GM12892 (cell line): ENCODE results near the gene EXOC1L.

Experiments
- DNase-seq: peaks from one replicate; pipeline ENCODE4 v3.0.0; 2011; ENCODE audit not compliant: insufficient read length
- FAIRE-seq: peaks from 2 replicates; lab custom pipeline; 2011; peaks lifted over from hg19 to GRCh38; lab: Jason Lieb, UNC
- POLR2A ChIP-seq: IDR thresholded peaks from 2 replicates; pipeline ENCODE4 v1.6.1; 2011; ENCODE audit warnings: low read depth, low read length, control low read depth
- POLR2AphosphoS5 ChIP-seq: IDR thresholded peaks from 2 replicates; pipeline ENCODE4 v1.6.1; 2011; ENCODE audit warnings: low read depth, low read length, control low read depth
- TAF1 ChIP-seq: IDR thresholded peaks from 2 replicates; pipeline ENCODE4 v1.6.1; 2011; ENCODE audit warnings: low read depth, mild to moderate bottlenecking, control low read depth, low read length, borderline replicate concordance

The EXOC1L gene

DNA sequence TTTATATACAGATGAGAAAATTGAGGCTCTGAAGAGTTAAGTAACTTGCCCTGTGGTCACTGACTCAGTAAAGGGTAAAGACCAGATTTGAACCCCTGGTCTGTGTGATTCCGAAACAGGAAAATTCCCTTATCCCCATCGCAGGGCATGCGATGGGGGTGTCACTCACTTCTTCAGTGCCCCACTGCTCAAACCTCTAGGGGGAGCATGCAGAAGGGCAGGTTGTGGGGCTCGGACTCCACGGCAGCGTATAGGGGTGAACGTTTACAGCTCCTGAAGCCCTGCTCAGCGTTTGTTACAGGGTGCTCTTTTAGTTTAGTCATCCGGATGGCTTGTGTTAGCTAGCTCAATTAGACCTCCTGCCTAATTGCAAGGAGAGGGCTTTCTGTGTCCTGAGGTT, 30.1 kb downstream of the EXOC1L start:
- FAIRE-seq: no peak
- DNase-seq: no peak
- TF ChIP-seq POLR2AphosphoS5 (no peak), POLR2A (no peak), TAF1 (no peak)

DNA sequence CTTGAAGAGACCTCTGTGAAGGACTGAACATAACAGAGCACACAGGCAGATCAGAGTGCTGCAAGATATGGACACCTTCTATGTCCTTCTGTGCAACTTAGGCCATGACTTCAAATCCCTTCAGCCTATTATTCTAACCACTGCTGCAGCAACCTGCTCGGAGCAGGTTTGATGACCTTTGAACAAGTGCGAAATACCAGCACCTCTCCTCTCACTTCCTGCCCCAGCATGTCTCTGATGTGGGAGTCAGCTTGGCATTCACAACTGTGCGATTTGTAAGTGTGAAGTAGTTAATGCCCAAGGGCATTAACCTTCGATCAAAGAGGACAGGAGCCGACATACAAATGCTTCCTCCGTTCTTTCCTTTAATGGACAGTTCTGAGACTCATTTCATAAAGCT, 32.3 kb downstream of the EXOC1L start:
- TF ChIP-seq POLR2A (no peak), POLR2AphosphoS5 (no peak), TAF1 (no peak)
- FAIRE-seq: no peak

DNA sequence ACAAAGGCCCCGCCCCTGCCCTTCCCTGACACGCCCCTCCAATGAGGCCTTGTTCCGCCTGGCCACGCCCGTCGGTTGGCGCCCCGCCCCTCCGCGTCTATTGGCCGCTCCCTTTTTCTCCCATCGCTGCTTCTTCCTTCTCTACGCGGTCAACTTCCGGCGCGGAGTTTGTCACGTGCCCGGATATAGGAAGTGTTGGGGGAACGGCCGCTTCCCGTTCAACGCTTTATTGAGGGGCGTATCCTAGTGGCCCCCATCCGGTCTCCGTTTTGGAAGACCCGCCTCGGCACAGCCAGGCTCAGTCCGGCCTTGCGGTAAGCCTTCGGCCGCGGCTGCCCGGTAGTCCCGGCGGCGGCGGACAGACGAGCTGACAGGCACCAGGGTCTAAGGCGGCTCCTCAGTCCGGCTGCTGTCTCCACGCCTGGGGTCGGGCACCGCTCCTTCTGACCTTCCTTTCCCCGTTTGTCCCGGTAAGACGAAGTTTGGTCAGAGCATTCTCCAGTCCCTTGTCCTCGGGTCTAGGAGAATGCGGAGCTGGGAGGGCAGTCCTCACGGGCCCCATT, 34.0 kb downstream of the EXOC1L start, which contains the start of gene EXOC1:
EXOC1 (plus strand) TSS at position 165 of the 563 bp plus-strand sequence. CDS start 4,676 bp downstream, outside the sequence.
- DNase-seq (peak; percentile 73), FAIRE-seq (peak; percentile 90)
- TF ChIP-seq POLR2AphosphoS5: peak; percentile 83
- peak; percentile 83 for TF ChIP-seq POLR2A
- TF ChIP-seq TAF1: peak; percentile 51; the same call in 1 of the 2 replicates

More for the DNA sequence above, 32.3 kb downstream of the EXOC1L start:
- DNase-seq: no peak

DNA sequence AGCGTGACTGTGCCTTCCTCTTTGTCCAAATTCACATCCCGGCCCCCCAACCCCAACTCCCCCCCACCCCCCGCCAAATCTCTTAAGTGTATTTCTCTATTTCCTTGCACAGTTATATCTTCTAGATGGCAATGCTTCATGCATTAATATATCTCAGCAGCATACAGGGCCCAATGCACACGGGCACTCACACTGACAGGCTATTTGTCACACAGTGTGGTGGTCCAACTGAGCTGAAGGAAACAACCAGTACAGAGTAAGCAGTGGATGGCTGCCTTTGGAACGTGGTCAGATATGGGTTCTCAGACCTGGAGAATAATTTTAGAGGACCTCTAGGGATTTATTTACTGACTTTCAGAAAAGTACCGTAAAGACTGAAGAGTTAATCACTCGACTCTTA, 34.5 kb downstream of the EXOC1L start:
- TF ChIP-seq TAF1 (no peak), POLR2AphosphoS5 (no peak), POLR2A (no peak)
- no peak for DNase-seq
- no peak for FAIRE-seq

DNA sequence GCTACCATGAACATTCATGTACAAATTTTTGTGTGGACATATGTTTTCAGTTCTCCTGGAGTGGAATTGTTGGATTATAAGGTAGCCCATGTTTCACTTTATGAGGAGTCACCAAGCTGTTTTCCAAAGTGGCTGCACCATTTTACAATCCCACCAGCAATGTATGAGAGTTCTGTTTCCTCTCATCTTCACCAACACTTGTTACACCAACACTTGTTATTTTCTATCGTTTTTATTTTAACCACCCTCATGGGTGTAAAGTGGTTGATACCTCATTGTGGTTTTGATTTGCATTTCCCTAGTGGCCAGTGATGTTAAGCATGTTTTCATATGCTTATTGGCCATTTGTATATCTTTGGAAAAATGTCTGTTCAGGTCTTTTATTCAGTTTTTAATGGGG, 38.0 kb downstream of the EXOC1L start:
- no peak for DNase-seq
- TF ChIP-seq TAF1: no peak
- TF ChIP-seq POLR2AphosphoS5: no peak
- TF ChIP-seq POLR2A: no peak
- no peak for FAIRE-seq

DNA sequence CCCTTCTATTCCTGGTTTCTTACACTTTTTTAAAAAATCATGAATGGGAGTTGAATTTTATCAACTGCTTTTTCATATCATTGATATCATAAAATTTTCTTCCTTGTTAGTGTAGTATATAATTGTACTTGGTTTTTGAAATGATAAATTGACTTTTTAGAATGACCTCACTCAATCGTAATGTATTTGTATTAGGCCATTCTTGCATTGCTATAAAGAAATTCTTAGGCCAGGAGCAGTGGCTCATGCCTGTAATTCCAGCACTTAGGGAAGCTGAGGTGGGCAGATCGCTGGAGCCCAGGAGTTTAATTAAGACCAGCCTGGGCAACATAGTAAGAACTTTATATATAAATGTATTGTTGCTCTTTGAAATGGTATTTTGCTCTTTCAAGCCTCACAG, 40.1 kb downstream of the EXOC1L start:
- TF ChIP-seq POLR2A: no peak
- TF ChIP-seq TAF1: no peak
- no peak for TF ChIP-seq POLR2AphosphoS5
- no peak for DNase-seq
- no peak for FAIRE-seq

DNA sequence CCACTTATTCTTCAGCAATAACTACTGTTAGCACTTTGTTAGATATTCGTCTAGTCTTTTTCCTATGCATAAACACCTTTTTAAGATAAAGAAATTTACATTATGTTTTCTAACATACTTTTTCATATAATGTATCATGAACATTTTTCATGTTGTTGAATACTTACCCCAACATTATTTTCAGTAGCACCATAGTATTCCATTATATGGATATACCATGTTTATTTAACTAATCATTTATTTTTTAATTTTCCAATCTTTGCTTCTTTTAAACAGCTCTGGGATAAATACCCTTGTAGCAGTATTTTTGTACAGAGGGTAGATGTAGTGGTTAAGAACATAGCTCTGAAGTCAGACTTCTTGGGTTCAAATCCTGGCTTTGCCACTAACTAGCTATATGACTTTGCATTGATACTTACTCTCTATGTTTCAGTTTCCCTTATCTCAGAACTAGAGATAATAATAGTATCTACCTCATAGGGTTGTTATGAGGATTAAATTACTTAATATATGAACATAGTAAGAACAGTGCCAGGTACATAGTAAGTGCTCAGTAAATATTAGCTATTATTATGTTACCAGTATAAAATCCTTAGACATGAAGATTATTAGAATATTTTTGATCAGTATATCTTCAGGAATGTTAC, 45.1 kb downstream of the EXOC1L start:
- no peak for TF ChIP-seq TAF1
- TF ChIP-seq POLR2AphosphoS5: no peak
- TF ChIP-seq POLR2A: no peak
- DNase-seq (no peak), FAIRE-seq (no peak)

DNA sequence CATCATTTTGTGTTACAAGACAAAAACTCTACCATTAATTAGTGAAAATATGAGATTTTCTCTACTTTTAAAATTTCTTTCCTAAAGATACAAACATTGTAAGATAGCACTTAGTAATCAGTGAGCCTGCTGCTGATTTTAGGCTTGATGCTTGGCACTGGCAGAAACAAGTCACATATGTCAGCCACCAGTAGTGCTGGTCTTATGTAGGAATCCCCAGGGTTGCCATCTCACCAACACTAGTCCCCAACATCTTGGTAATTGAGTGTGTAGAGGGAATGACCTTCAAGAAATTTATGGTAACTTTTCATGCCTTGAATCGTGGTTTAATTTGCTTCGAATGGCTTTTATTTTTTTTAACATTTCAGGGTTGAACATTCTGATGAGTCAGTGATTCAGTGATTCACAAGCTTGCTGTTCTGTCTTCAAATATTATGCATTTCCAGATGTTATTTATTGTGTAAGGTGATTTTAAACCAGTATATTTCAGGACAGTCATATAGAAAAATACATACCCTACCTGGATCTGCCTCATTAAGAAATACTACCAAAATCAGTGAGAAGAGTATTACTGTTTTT, 45.7 kb downstream of the EXOC1L start:
- TF ChIP-seq POLR2AphosphoS5: no peak
- no peak for DNase-seq
- FAIRE-seq: peak; percentile 36

DNA sequence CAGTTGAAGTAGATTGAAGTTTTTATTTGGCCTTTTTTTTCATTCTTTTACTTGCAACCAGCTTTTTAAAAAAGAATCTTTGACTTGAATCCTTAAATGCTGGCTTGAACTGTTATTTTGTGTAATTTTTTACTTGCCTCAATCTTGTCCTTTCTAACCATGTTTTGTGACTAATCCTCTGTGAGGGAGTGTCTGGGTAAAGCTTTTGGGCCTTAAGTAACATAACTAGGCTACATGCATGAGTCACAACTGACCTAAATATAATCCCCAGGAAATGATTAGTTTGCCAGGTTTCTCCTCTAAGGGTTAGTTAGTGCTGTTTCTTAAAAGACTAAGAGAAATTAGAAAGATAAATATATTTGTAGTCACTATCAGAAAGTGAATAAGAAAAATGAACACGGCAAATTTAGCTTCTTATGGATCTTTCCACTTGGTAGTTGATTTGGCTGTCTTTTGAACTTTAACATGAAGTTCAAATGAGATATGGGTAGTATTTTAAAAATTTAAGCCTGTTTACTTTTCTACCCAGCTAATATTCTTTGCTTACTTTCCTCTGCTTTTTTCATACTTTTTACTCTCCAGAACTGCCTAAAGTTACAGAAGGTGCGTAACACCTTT, 46.8 kb downstream of the EXOC1L start:
- no peak for FAIRE-seq

DNA sequence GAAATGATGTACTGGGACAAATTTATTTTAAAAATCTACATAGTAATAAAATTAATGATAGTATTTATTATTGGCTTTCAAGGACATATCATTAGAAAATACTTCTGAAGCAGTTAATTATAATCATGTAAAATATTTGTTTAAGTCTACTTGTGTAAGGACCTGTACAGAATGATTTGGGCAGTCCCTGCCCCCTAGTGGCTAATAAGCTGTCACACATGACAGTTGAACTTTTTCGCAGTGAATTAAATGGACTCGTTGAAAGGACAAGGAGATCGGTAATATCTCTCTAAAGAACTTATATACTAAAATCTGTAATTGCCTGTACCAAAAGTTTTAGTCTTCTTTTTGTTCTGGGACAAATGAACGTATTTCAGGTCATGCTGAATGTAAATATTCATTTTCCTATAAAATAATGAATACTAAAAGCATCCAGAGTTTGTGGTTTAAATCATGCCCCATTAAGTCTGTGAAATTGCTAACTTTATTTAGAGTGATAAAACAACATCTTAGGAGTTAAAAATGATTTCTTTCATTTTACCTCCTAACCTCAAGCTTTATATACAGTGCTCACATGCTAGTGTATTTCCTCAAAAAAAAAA, 47.5 kb downstream of the EXOC1L start:
- DNase-seq (no peak), FAIRE-seq (peak; percentile 67)
- no peak for TF ChIP-seq POLR2A
- no peak for TF ChIP-seq TAF1
- TF ChIP-seq POLR2AphosphoS5: no peak

More for the DNA sequence above, 46.8 kb downstream of the EXOC1L start:
- no peak for DNase-seq
- no peak for TF ChIP-seq POLR2AphosphoS5
- no peak for TF ChIP-seq TAF1
- TF ChIP-seq POLR2A: no peak

DNA sequence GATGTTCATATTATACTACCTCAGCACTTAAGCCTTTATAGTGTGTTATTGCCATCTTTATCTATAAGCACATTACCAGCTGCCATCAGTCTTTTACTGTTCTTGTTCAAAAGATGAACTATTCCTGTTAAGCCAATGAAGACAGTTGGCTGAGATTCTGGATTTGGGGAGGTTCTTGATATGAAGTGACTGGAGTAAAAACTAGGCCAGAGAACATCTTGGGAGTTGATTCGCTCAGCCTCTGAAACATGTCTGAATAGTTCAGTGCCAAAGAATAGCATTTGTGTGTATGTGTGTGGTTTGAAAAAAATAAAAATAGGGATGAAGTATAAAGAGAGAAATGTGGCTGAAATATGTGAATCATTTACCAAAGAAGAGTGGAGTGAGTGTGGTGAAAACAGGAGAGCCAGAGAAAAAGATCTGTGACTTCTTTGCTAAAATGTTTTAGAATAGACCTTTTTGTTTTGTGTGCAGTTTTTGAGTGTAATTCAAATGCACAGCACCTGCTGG, 49.0 kb downstream of the EXOC1L start:
- FAIRE-seq: no peak
- no peak for DNase-seq
- TF ChIP-seq POLR2A (no peak), TAF1 (no peak), POLR2AphosphoS5 (no peak)
